Left cardiac atrium (tissue), 4 donors: ENCODE results near the gene SLC9A8. TPM values are rescaled to one million over a fixed set of nuclear protein-coding genes. Genes with fewer than 3 reads are reported as not detected.
A peak's percentile ranks its signal among the peaks of the same experiment; 100 is the strongest.

ENCODE experiments used
- ATAC-seq, 2 donors: fragments of 200-7000 bp; cut with Tn5 transposase; one replicate each; pipeline ENCODE4 v1.9.1; 2020; ENCODE audit warnings: mild to moderate bottlenecking in 2 of 2, moderate library complexity in 2 of 2
- DNase-seq: peaks from one replicate; pipeline ENCODE4 v3.0.0-alpha.2; 2020
- intact Hi-C, 2 donors: fragments of 100-400 bp; cut with DNase I; formaldehyde crosslinking; loops; one replicate each; pipeline versions ENCODE4 v1.14.1 to v1.15.1; 2022 to 2023
- total RNA-seq, 2 donors: library from RNA; stranded (reverse); fragmentation: NEBNext Ultra II Directional; extraction: Animal tissue kit (Norgen Biotek cat#: 25700); gene quantifications; one replicate each; pipeline ENCODE4 v1.2.1, GENCODE V29; 2021
- donor health status: DM: no; HTN: yes; CAD: no.
- donor health status: DM: no; HTN: yes; CAD: no; lungs with severe emphysema.
- donor health status: DM: yes; HTN: yes; CAD: no.
- donor health status: Dilated cardiomyopathy.

SLC9A8 gene
- total RNA-seq, 2 donors from 2014 or later = 6.4 to 6.5 TPM

DNA sequence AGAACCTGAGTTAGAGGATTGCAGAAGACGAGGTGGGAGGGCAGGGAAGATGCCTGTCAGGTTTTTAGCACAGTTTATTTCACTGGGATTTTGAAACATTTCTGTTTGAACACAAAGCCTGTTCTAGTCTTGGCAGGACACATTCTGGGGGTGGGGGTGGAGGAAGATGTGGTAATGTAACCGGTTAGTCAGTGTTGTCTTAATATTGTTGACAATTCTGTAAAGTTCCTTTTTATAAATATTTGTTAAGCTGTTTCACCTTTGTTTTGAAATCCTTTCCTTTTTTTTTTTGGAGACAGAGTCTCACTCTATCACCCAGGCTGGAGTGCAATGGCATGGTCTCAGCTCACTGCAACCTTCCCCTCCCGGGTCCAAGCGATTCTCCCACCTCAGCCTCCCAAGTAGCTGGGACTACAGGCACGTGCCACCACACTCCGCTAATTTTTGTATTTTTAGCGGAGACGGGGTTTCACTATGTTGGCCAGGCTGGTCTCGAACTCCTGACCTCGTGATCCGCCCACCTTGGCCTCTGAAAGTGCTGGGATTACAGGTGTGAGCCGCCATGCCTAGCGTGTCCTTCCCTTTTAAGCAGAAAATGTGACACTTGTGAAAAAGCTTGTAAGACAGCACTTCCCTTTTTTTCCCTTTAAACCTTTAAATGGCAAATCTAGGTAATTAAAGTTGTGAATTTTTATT, 20.2 kb downstream of the SLC9A8 start:
- intact Hi-C loops = no loop called here
- DNase-seq (no peak), ATAC-seq (peak in 1 of 2 donors; percentile 38)

DNA sequence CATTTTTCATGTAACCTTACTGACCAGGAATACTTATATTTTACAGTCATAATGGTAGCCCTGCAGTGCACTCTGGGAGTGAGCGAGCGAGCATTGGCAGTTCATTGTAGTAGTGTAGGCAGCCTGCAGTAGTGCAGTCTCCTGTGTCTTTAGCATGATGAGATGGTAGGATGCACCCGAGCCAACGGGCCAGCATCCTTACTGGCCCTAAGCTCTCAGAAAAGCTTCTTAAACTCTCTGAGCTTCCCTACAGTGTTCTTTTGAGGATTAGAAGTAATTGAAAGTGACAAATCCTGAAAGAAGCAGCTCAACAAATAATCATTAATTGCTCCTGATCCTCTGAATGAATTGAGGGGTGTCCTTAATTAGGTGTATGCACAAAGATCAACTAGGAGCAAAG, 20.9 kb downstream of the SLC9A8 start:
- intact Hi-C loops = no loop called here
- DNase-seq = no peak
- ATAC-seq = no peak

DNA sequence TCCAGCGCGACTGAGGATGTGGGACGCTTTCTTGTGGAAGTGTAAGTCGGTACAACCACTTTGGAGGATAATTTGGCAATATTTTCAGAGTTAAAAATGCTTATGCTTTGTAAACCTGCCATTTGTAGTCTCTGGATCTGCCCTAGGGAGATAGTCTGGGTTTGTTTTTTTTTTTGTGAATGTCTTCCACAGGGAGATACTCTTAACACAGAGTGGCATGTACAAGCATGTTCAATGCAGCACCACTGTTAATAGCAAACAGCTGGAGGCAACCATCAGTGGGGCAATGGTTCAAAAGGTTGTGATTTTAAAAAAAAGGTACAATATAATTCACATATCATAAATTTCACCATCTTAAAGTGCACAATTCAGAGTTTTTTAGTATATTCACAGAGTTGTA, 22.4 kb downstream of the SLC9A8 start:
- ATAC-seq = no peak

DNA sequence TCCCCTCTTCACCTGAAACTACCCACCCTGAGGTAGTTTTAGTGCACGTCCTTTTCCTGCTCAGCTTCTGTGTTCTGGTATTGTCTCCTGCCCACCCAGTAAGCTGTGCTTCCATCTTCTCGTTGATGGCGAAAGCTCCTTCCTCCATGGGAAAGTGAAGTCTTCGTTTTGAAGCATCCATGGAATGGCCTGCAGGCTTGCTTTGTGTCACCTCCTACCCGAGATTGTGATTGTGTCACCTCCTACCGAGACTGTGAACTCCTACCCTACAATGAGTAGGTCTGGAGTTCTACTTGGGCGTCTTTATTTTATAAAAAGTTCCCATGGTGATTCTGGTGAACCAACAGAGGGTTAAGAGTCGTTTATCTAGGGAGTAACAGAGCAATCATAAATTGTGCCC, 25.9 kb downstream of the SLC9A8 start:
- DNase-seq (no peak), ATAC-seq (no peak)
- intact Hi-C loops = no loop called here

More for the DNA sequence above, 22.4 kb downstream of the SLC9A8 start:
- intact Hi-C loops = no loop called here
- no peak for DNase-seq

DNA sequence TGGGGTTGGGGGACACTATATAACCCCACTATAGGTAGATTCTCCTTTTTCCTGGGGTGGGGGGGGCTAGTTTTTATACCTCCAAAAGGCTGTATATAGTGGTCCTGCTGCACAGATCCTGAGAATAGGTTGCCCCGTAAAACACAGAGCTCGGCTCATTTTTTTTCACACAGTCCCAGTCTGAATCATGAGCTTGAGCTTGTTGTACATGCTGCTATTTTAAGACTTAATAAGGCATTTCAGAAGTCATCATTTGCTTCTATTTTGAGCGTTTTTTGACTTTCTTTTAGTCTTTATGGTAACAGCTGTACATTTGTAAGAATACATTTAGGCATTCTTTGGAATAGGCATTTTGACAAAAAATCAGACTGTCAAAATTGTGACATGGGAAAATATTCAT, 30.5 kb downstream of the SLC9A8 start:
- ATAC-seq = no peak
- intact Hi-C loops = no loop called here
- DNase-seq = no peak

DNA sequence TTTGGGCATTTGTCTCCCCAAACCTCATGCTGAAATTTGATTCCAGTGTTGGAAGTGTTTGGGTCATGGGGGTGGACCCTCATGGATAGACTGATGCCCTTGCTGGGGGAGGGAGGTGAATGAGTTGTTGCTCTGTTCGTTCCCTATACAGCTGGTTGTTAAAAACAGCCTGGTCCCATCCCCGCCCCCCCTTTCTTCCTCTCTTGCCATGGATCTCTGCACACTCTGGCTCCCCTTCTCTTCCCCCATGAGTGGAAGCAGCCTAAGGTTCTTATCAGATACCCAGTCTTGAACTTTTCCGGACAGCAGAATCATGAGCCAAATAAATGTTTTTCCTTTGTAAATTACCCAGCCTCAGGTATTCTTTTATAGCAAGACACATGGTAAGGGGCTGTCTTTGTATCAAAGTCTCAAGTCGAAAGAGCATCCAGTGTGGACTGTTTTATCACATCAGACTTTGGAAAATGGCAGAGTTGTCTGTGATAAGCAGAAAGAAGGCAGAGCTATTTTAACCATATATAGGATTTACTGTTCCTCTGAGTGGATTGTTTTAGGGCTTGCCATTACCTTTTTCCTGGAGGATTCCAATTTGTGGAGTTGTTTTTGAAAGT, 31.2 kb downstream of the SLC9A8 start:
- intact Hi-C loops = no loop called here
- no peak for DNase-seq
- ATAC-seq = no peak

DNA sequence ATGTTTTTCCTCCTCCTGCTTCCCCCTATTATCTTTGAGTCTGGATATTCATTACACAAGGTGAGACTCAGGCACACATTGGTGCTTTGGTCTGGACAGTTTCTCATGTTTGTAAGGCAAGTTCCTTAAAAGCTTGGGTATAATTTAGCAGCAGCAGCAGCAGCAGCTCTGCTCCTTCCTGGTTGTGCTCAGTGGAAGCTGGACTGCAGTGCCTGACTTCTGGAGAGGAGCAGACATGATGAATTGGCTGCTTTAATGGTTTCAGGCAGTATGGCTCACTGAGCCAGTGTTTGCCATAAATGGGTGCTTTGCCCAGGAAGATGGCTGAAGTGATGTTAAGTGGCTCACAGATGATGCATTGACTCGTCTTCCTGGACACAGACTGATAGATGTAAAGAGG, 32.4 kb downstream of the SLC9A8 start:
- ATAC-seq (no peak), DNase-seq (no peak)
- intact Hi-C loops = loop anchor here in 1 of 2 donors (5.0 kb wide), 1 partner anchor 288 kb away; no protein-coding TSS in a partner anchor

DNA sequence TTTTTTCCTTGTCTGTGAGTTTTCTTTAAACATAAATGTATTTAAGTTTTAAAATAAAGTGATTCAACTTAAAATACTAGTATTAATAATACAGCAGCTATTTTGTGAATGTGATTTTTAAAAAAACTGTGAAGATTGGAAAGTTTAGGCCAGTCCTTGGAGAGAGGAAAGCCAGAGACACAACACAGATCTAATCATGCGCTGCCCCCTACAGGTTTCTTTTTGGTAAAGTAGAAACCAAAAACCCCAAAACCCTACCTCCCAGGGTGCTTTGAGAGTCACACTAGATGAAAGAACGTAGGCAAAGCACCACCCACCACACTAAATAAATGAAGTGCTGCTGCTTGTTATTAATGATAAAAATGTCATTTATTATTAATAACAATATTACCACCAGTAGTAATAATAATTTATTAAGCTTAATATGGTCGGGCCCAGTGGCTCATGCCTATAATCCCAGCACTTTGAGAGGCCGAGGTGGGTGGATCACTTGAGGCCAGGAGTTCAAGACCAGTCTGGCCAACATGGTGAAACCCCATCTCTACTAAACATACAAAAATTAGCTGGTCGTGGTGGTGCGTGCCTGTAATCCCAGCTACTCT, 33.7 kb downstream of the SLC9A8 start:
- intact Hi-C loops = loop anchor here in 1 of 2 donors (1.0 to 5.0 kb wide), 2 partner anchors 234 to 289 kb away; no protein-coding TSS in a partner anchor
- DNase-seq (no peak), ATAC-seq (peak; percentile 76 to 79)

DNA sequence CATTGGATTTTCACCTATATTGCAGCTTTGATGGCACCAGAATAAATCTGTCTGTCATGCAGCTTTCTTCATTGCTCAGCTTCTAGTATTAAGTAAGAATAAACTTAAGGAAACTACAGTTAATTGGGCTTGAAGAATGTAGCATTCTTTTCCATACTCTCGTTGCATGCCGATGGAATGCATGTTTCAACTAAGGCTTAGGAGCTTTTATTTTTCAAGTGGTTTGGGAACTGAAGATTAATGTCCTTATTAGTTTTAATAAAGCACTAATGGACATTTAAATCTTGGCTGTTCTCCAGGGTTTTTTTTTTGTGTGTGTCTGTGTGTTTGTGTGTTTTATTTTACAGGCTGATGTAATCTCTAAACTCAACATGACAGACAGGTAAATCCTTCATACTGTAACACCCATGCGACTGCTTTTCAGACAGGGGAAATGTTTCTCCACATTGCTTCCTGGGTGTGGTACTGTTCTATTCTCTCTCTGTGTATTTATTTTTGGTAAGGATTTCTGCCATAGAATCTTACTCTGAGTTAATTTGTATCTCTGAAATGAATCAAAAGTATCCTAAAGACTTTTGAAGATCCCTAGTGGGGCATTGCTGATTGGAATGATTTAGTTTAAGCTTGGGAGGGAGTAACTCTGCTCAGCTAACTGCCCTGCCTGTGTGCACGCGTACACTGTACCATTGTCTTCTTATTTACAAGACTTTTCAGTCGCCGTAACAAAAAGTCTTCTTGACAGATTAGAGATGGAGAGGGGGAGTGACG, 38.0 kb downstream of the SLC9A8 start:
- intact Hi-C loops = loop anchor here in 1 of 2 donors (10.0 kb wide), 1 partner anchor 306 kb away; no protein-coding TSS in a partner anchor
- ATAC-seq (no peak), DNase-seq (no peak)

DNA sequence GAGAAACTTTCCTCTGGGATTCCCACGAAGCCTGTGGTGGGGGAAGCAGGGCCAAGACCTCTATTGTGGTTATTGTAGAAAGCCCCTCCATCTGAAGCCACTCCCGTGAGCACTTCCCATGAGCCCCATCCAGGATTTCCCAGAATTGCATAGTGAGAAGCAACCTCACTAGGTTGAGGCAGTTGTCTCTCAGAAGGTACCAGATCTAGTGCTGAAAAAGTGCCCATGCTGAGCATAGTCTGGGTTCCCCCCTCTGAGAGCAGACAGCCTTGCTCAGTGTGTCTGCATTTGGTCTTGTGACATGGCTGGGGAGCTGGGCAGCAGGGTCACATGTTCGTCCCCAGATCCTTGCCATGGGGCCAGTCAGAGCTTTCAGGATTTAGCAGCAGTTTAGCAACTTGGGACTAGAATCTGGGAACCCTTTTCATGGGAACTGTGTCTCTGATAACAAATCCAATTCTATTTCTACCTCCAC, 38.6 kb downstream of the SLC9A8 start:
- intact Hi-C loops = loop anchor here in 1 of 2 donors (10.0 kb wide), 1 partner anchor 306 kb away; no protein-coding TSS in a partner anchor
- ATAC-seq (peak; percentile 61 to 84), DNase-seq (no peak)

DNA sequence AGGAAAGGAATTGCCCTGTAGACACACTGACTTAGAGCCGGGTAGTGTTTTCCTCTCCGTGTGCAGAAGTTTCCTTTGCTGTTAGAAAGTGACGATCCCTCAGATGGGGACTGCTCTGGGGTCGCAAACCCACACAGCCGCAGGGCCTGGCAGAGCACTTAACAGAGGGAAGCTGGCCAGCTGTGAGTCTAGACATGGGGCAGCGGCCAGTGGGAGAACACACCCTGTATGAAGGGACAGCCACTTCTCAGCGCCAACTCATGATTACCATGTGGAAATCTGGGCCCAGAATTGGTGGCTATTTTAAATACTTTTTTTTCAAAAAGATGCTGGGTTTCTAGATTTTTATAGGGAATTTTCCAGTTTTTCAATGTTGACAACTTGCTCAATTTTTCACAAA, 39.4 kb downstream of the SLC9A8 start:
- DNase-seq (peak; percentile 36), ATAC-seq (peak; percentile 76 to 79)
- intact Hi-C loops = loop anchor here in 1 of 2 donors (10.0 kb wide), 1 partner anchor 307 kb away; no protein-coding TSS in a partner anchor

DNA sequence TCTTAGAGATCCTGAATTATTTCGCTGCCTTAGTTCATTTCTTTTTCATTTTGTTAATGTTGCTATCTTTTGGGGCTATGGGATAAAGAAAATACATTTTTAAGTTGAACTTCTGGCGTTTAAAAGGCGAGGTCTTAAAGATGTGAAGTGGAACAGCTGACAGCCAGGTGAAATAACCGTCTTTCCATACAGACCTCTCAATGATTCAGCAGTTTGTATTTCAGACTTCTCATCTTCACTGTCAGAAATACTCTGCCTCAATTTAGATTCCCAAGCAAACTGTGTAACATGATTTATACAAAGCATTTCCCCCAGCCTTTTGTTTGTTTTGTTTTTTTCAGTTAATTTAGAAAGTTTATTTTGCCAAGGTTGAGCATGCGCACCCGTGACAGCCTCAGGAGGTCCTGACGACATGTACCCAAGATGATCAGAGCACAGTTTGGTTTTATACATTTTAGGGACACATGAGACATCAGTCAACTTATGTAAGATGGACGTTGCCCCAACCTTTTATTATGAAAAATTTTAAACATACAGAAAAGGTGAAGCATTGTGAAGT, 40.0 kb downstream of the SLC9A8 start:
- no peak for ATAC-seq
- DNase-seq = no peak
- intact Hi-C loops = loop anchor here in 1 of 2 donors (10.0 kb wide), 1 partner anchor 308 kb away; no protein-coding TSS in a partner anchor

DNA sequence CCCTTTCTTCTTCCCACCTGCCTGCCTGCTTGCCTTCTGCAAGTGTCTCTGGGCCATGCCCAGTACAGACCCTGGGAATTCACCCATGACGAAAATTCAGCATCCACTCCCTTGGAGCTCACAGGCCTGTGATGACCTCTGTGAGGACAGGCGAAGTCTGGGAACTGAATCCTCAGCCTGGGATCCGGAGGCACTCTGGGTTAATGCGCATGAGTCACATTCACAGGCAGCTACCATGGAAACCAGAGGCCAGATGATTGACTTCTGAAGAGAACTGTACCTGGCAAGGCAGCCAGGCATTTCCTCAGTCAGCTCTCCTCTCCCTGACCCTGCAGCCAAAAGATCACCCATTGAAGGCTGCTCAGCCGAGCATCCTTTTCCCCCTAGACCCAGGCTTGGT, 41.0 kb downstream of the SLC9A8 start:
- DNase-seq (no peak), ATAC-seq (no peak)
- intact Hi-C loops = loop anchor here in 1 of 2 donors (10.0 kb wide), 1 partner anchor 309 kb away; no protein-coding TSS in a partner anchor

DNA sequence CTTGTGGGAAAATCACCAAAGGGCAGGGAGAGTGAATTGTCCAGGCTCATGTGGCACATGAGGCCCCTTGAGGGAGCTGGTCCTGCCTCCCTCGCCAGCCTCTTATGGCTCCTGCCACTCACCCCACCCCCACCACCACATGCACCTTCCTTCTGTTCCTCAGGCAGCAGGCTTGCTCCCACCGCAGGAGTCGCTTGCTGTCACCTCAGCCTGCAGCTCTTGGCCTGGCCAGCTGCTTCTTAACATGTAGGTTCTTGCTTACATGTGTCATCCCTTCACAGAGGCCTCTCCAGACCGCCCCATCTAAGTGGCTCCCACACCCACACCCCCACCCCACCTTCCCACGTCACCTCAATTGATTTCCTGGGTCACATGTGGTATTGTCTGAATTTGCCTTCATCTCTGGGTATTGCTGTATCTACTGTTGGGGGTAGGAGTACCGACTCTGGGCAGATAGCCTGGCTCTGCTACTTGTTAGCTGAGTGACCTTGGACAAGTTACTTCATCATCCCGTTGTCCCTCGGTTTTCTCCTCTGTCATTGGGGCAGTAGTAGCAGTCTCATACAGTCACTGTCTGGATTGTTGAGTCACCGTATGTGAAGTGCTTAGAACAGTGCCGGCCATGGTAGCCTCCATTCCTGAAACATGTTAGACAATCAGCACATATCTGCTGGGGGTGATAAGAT, 41.7 kb downstream of the SLC9A8 start:
- DNase-seq (no peak), ATAC-seq (no peak)
- intact Hi-C loops = loop anchor here in 1 of 2 donors (10.0 kb wide), 1 partner anchor 310 kb away; no protein-coding TSS in a partner anchor

DNA sequence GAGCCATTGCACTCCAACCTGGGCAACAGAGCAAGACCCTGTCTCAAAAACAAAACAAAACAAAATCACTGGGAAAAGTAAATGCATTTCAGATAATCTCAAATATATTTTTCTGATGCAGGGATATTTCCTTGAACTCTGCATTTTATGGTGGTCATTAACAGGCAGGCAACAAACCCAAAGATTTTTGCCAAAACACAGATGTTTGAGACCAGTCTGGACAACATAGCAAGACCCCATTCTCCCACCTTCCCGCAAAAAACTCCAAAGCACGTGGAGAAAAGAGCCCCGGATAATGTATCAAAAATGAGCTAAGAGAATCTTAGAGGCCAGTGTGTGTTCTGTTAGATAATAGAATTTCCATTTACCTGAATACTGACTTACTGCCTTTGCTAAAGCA, 44.3 kb downstream of the SLC9A8 start:
- DNase-seq (no peak), ATAC-seq (no peak)
- intact Hi-C loops = loop anchor here in 1 of 2 donors (10.0 kb wide), 1 partner anchor 312 kb away; no protein-coding TSS in a partner anchor

DNA sequence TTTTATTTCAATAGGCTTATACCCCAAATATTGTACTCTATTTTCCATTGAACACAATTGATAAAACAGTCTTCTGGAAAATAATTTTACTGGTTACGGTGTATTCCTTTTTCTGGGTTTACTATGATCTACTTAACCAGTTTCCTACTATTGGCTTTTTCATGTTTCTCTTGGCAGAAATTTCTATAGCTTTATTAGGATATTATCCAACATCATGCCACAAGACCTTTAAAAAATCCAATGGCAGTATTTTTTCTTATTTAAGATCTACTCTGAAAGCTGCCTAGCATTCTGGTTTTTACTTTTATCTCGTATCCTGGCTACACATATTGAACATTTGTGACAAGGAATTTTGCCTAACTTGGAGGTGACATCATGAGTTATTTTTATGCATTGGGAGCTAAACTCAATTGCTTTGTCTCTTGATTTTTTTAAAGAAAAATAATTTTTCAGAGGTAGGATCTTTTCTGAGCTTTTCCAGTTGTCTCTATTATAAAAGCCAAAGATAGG, 45.5 kb downstream of the SLC9A8 start:
- no peak for ATAC-seq
- intact Hi-C loops = loop anchor here in 1 of 2 donors (10.0 kb wide), 1 partner anchor 313 kb away; no protein-coding TSS in a partner anchor
- DNase-seq = no peak

DNA sequence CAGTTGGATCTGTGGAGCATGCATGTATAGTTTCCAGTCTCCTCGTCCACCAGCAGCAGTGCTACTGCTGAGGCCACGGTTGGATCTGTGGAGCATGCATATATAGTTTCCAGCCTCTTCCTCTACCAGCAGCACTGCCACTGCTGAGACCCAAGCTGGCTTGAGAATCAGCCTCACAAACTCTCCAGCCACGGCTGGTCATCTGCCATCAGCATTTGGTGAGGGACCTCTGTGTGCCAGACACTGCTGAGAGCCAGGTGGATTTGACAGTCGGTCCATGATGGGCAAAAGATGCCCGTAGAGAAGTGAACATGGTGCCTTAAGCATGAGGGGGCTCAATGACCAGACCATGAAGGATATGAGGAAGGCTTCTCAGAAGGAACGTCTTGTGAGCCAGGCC, 46.4 kb downstream of the SLC9A8 start:
- intact Hi-C loops = loop anchor here in 1 of 2 donors (10.0 kb wide), 1 partner anchor 314 kb away; no protein-coding TSS in a partner anchor
- DNase-seq (no peak), ATAC-seq (no peak)

DNA sequence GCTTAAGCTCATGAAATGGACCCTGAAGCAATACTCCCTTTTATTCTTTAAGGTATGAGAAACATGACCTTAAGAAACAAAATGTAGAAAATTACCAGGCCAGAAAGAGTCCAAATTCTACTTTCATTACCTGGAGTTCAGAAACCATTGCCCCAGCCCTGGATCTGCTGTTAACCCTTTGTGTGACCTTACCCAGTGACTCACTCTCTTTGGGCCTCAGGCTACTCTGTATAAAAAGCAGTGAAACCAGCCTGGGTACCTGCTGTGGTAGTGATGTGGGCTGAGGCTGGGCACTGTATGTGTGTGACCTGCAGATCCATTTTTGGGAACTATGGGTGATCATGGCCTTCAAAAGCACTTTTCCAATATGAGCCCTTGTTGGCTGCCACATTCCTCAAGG, 47.2 kb downstream of the SLC9A8 start:
- ATAC-seq (no peak), DNase-seq (no peak)
- intact Hi-C loops = loop anchor here in 1 of 2 donors (10.0 kb wide), 1 partner anchor 315 kb away; no protein-coding TSS in a partner anchor
